CD8-positive, alpha-beta memory T cell (primary cell): Measurements from ENCODE around the gene FAM9A. TPM values are rescaled to one million over a fixed set of nuclear protein-coding genes. Genes with fewer than 3 reads are reported as not detected.

Experiments used
- CTCF ChIA-PET: fragments of 350-600 bp; sonication (Branson Sonifier 250); formaldehyde crosslinking; loops from one replicate; lab custom pipeline; 2021; ENCODE audit warnings: antibody characterized with exemption; lab: Charles Lee
- POLR2A ChIA-PET: fragments of 350-600 bp; sonication (Branson Sonifier 250); formaldehyde crosslinking; loops from one replicate; lab custom pipeline; 2021; ENCODE audit warnings: antibody characterized with exemption; lab: Charles Lee
- DNase-seq, 5 donors: peaks; one replicate each; pipeline versions ENCODE4 v3.0.0 to v3.0.0-alpha.2; 2020 to 2022; ENCODE audit warnings: mixed read lengths in 1 of 5
- H3K27ac ChIP-seq: one replicate; pipeline ENCODE4 v1.7.0; 2013; ENCODE audit warnings: low read depth, mild to moderate bottlenecking, low read length, moderate library complexity
- H3K27me3 ChIP-seq: 2 replicates; pipeline ENCODE4 v1.7.0; 2013; ENCODE audit warnings: low read length, mild to moderate bottlenecking; ENCODE audit not compliant: insufficient read depth, poor library complexity, severe bottlenecking
- H3K36me3 ChIP-seq: 2 replicates; pipeline ENCODE4 v1.7.0; 2013; ENCODE audit warnings: mild to moderate bottlenecking, low read length, moderate library complexity; ENCODE audit not compliant: insufficient read depth
- H3K4me1 ChIP-seq: 2 replicates; pipeline ENCODE4 v1.7.0; 2013; ENCODE audit warnings: mild to moderate bottlenecking, low read length, moderate library complexity; ENCODE audit not compliant: insufficient read depth
- H3K4me3 ChIP-seq: 2 replicates; pipeline ENCODE4 v1.7.0; 2013; ENCODE audit warnings: mild to moderate bottlenecking, low read length
- H3K9me3 ChIP-seq: 2 replicates; pipeline ENCODE4 v1.7.0; 2013; ENCODE audit warnings: mild to moderate bottlenecking, low read length
- H3K27ac Mint-ChIP-seq, 8 donors: one replicate each; pipeline ENCODE4 v1.8.0; 2020 to 2021; ENCODE audit warnings: mixed read lengths in 8 of 8, mild to moderate bottlenecking in 6 of 8, inconsistent platforms in 3 of 8, moderate library complexity in 3 of 8
- H3K27me3 Mint-ChIP-seq, 2 donors: one replicate each; pipeline ENCODE4 v1.8.0; 2020 to 2021; ENCODE audit warnings: mixed read lengths in 2 of 2, mild to moderate bottlenecking in 1 of 2, moderate library complexity in 1 of 2
- H3K36me3 Mint-ChIP-seq, 3 donors: one replicate each; pipeline ENCODE4 v1.8.0; 2020 to 2021; ENCODE audit warnings: mixed read lengths in 3 of 3, inconsistent platforms in 1 of 3, mild to moderate bottlenecking in 1 of 3
- H3K4me1 Mint-ChIP-seq, 3 donors: one replicate each; pipeline ENCODE4 v1.8.0; 2020 to 2021; ENCODE audit warnings: mixed read lengths in 3 of 3, inconsistent platforms in 1 of 3, mild to moderate bottlenecking in 1 of 3
- H3K4me3 Mint-ChIP-seq, 7 donors: one replicate each; pipeline ENCODE4 v1.8.0; 2020 to 2021; ENCODE audit warnings: mixed read lengths in 7 of 7, mild to moderate bottlenecking in 6 of 7, moderate library complexity in 4 of 7, inconsistent platforms in 2 of 7
- H3K9me3 Mint-ChIP-seq, 5 donors: one replicate each; pipeline ENCODE4 v1.8.0; 2020 to 2022; ENCODE audit warnings: mixed read lengths in 5 of 5, mild to moderate bottlenecking in 3 of 5, moderate library complexity in 2 of 5, inconsistent platforms in 1 of 5
- polyA plus RNA-seq: library from polyadenylated mRNA; unstranded; fragments of 300-500 nt; fragmentation: Illumina TruSeq; gene quantifications from one replicate; pipeline ENCODE4 v1.2.3, GENCODE V29; 2021
- total RNA-seq, 2 experiments: library from RNA; stranded (reverse); gene quantifications; one replicate each; pipeline ENCODE4 v1.2.3, GENCODE V29; 2021

Gene FAM9A
- total and polyA plus RNA-seq, 3 experiments from 2014 or later, result not detected

- CTCF ChIA-PET, result no interaction called here
- peaks cover 8 to 12% of the 10 kb centered on the region in 2 donors for H3K27me3 Mint-ChIP-seq
These were observed 44.3 kb upstream of the FAM9A start for GRCh38 chrX:8845469-8845868.

GRCh38 chrX:8845060-8845459 lies 43.9 kb upstream of the FAM9A start:
- Histone ChIP-seq H3K27ac (no peak overlapping the region), H3K9me3 (no peaks in the 10 kb centered on the region), H3K27me3 (no peaks in the 10 kb centered on the region), H3K36me3 (no peaks in the 10 kb centered on the region), H3K4me1 (no peaks in the 10 kb centered on the region), H3K4me3 (no peak overlapping the region)
- H3K4me1 Mint-ChIP-seq, result no peaks in the 10 kb centered on the region
- DNase-seq, result no peak
- peaks cover 8 to 12% of the 10 kb centered on the region in 2 donors for H3K27me3 Mint-ChIP-seq
- H3K9me3 Mint-ChIP-seq, result no peaks in the 10 kb centered on the region
- POLR2A ChIA-PET, result no interaction called here
- no peak overlapping the region for H3K27ac Mint-ChIP-seq
- no peak overlapping the region for H3K4me3 Mint-ChIP-seq
- peaks cover 0 to 3% (median 0%) of the 10 kb centered on the region in 3 donors for H3K36me3 Mint-ChIP-seq
- CTCF ChIA-PET, result no interaction called here

More at GRCh38 chrX:8845469-8845868, 44.3 kb upstream of the FAM9A start:
- H3K4me3 Mint-ChIP-seq, result no peak overlapping the region
- peaks cover 0 to 3% (median 0%) of the 10 kb centered on the region in 3 donors for H3K36me3 Mint-ChIP-seq
- no peak overlapping the region for H3K27ac Mint-ChIP-seq
- Histone ChIP-seq H3K9me3 (no peaks in the 10 kb centered on the region), H3K4me1 (no peaks in the 10 kb centered on the region), H3K4me3 (no peak overlapping the region), H3K27ac (no peak overlapping the region), H3K36me3 (no peaks in the 10 kb centered on the region), H3K27me3 (no peaks in the 10 kb centered on the region)
- DNase-seq, result no peak
- POLR2A ChIA-PET, result no interaction called here
- no peaks in the 10 kb centered on the region for H3K4me1 Mint-ChIP-seq
- H3K9me3 Mint-ChIP-seq, result no peaks in the 10 kb centered on the region

GRCh38 chrX:8844157-8844556 lies 43.0 kb upstream of the FAM9A start:
- H3K36me3 Mint-ChIP-seq, result peaks cover 0 to 3% (median 0%) of the 10 kb centered on the region in 3 donors
- no peaks in the 10 kb centered on the region for H3K4me1 Mint-ChIP-seq
- no peak overlapping the region for H3K4me3 Mint-ChIP-seq
- no peaks in the 10 kb centered on the region for H3K9me3 ChIP-seq
- POLR2A ChIA-PET, result no interaction called here
- no peaks in the 10 kb centered on the region for H3K9me3 Mint-ChIP-seq
- no peak overlapping the region for H3K27ac Mint-ChIP-seq
- no peaks in the 10 kb centered on the region for H3K27me3 ChIP-seq
- H3K27me3 Mint-ChIP-seq, result peaks cover 8 to 9% of the 10 kb centered on the region in 2 donors
- no peaks in the 10 kb centered on the region for H3K4me1 ChIP-seq
- no peak overlapping the region for H3K4me3 ChIP-seq
- H3K36me3 ChIP-seq, result no peaks in the 10 kb centered on the region
- H3K27ac ChIP-seq, result no peak overlapping the region
- CTCF ChIA-PET, result interaction anchor here (0.6 kb wide), 1 partner anchor 100 kb away, joined by 3 read pairs; no protein-coding TSS in a partner anchor
- no peak for DNase-seq

- H3K4me3 ChIP-seq, result no peak overlapping the region
- Mint-ChIP-seq H3K36me3 (no peaks in the 10 kb centered on the region), H3K27ac (no peak overlapping the region), H3K27me3 (peaks cover 12 to 14% of the 10 kb centered on the region in 2 donors), H3K4me1 (no peaks in the 10 kb centered on the region), H3K4me3 (no peak overlapping the region), H3K9me3 (peaks cover 0 to 3% (median 0%) of the 10 kb centered on the region in 5 donors)
- H3K36me3 ChIP-seq, result no peaks in the 10 kb centered on the region
- no peaks in the 10 kb centered on the region for H3K27me3 ChIP-seq
- ChIA-PET POLR2A (no interaction called here), CTCF (no interaction called here)
- H3K27ac ChIP-seq, result no peak overlapping the region
- DNase-seq, result no peak
- H3K4me1 ChIP-seq, result no peaks in the 10 kb centered on the region
- no peaks in the 10 kb centered on the region for H3K9me3 ChIP-seq
These were observed 40.7 kb upstream of the FAM9A start for GRCh38 chrX:8841911-8842310.

GRCh38 chrX:8834392-8834791 lies 33.2 kb upstream of the FAM9A start:
- peaks cover 0 to 3% (median 0%) of the 10 kb centered on the region in 5 donors for H3K9me3 Mint-ChIP-seq
- Histone ChIP-seq H3K4me3 (no peak overlapping the region), H3K27me3 (no peaks in the 10 kb centered on the region), H3K36me3 (no peaks in the 10 kb centered on the region), H3K27ac (no peak overlapping the region), H3K9me3 (no peaks in the 10 kb centered on the region), H3K4me1 (no peaks in the 10 kb centered on the region)
- H3K27me3 Mint-ChIP-seq, result peaks cover 14 to 51% of the 10 kb centered on the region in 2 donors
- no peak overlapping the region for H3K27ac Mint-ChIP-seq
- ChIA-PET CTCF (no interaction called here), POLR2A (no interaction called here)
- no peak overlapping the region for H3K4me3 Mint-ChIP-seq
- no peak for DNase-seq
- H3K4me1 Mint-ChIP-seq, result no peaks in the 10 kb centered on the region
- H3K36me3 Mint-ChIP-seq, result no peaks in the 10 kb centered on the region

GRCh38 chrX:8832582-8833378 lies 31.6 kb upstream of the FAM9A start:
- DNase-seq, result no peak
- POLR2A ChIA-PET, result no interaction called here
- Histone ChIP-seq H3K4me1 (no peaks in the 10 kb centered on the region), H3K27ac (no peak overlapping the region), H3K36me3 (no peaks in the 10 kb centered on the region), H3K4me3 (no peak overlapping the region), H3K27me3 (no peaks in the 10 kb centered on the region), H3K9me3 (no peaks in the 10 kb centered on the region)
- H3K36me3 Mint-ChIP-seq, result no peaks in the 10 kb centered on the region
- no peaks in the 10 kb centered on the region for H3K4me1 Mint-ChIP-seq
- H3K9me3 Mint-ChIP-seq, result peaks cover 0 to under 1% (median 0%) of the 10 kb centered on the region in 5 donors
- peak overlapping the region in 1 of 8 donors; percentile 47 for H3K27ac Mint-ChIP-seq
- CTCF ChIA-PET, result no interaction called here
- no peak overlapping the region for H3K4me3 Mint-ChIP-seq
- H3K27me3 Mint-ChIP-seq, result peaks cover 10 to 60% of the 10 kb centered on the region in 2 donors

- no peak overlapping the region for H3K27ac Mint-ChIP-seq
- Histone ChIP-seq H3K36me3 (no peaks in the 10 kb centered on the region), H3K9me3 (no peaks in the 10 kb centered on the region), H3K4me1 (no peaks in the 10 kb centered on the region), H3K4me3 (no peak overlapping the region), H3K27me3 (no peaks in the 10 kb centered on the region), H3K27ac (no peak overlapping the region)
- DNase-seq, result no peak
- ChIA-PET POLR2A (no interaction called here), CTCF (no interaction called here)
- H3K9me3 Mint-ChIP-seq, result no peaks in the 10 kb centered on the region
- H3K36me3 Mint-ChIP-seq, result no peaks in the 10 kb centered on the region
- no peak overlapping the region for H3K4me3 Mint-ChIP-seq
- H3K27me3 Mint-ChIP-seq, result peaks cover 11 to 33% of the 10 kb centered on the region in 2 donors
- H3K4me1 Mint-ChIP-seq, result no peaks in the 10 kb centered on the region
These were observed 22.5 kb upstream of the FAM9A start for GRCh38 chrX:8823698-8824097.

- Histone ChIP-seq H3K9me3 (no peaks in the 10 kb centered on the region), H3K27ac (no peak overlapping the region), H3K4me1 (no peaks in the 10 kb centered on the region), H3K27me3 (no peaks in the 10 kb centered on the region), H3K4me3 (no peak overlapping the region), H3K36me3 (no peaks in the 10 kb centered on the region)
- Mint-ChIP-seq H3K4me3 (no peak overlapping the region), H3K27ac (no peak overlapping the region), H3K27me3 (peaks cover 7 to 24% of the 10 kb centered on the region in 2 donors), H3K4me1 (no peaks in the 10 kb centered on the region), H3K36me3 (no peaks in the 10 kb centered on the region), H3K9me3 (no peaks in the 10 kb centered on the region)
- DNase-seq, result no peak
- POLR2A ChIA-PET, result no interaction called here
- CTCF ChIA-PET, result no interaction called here
These were observed 20.8 kb upstream of the FAM9A start for GRCh38 chrX:8822002-8822401.
